C4-2B (cell line): ENCODE data around the gene CELSR2.

Experiments
- CTCF ChIP-seq: fragments of 450-650 bp; conservative IDR thresholded peaks from 2 replicates; pipeline ENCODE4 v1.5.1; 2017; ENCODE audit warnings: mild to moderate bottlenecking
- ZFX ChIP-seq: fragments of 450-650 bp; IDR thresholded peaks from 2 replicates; pipeline ENCODE4 v1.6.1; 2017

DNA sequence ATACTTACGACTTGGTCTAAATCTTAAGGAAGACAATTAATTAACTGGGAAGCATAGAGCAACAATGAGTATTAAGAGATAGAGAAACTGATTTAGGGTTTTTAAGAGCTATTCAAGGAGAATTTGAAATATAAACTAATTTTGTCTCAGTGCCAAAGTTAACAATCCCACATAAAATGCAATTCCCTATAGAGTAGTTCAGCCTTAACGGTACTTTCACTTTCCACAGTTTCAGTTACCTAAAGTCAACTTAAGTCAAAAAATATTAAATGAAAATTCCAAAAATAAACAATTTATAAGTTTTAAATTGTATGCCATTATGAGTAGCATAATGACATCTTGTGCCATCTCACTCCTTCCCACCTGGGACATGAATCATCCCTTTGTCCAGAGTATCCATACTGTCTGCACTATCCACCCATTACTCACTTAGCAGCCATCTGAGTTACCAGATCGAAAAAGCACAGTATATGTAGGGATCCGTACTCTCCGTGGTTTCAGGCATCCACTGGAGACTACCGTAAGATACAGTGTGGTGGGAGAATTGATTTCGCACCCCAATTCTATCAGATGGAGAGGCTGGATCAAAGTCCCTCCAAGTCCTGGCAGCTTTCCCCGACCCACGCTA lies 40.4 kb upstream of the CELSR2 start:
- TF ChIP-seq CTCF (no peak), ZFX (no peak)
